Skeletal muscle satellite cell (primary cell): ENCODE data around the gene RPL39L.
"Not testable (repeated sequence)": the region's sequence is repeated elsewhere in the genome, so short reads cannot be mapped to it uniquely, and the experiment has no call there.

Experiments
- H3K27me3 ChIP-seq: 2 replicates; pipeline ENCODE4 v1.7.0; 2013; ENCODE audit warnings: low read length; ENCODE audit not compliant: control insufficient read depth, insufficient read depth
- H3K36me3 ChIP-seq: 2 replicates; pipeline ENCODE4 v1.7.0; 2013; ENCODE audit warnings: mild to moderate bottlenecking, control low read depth, low read length; ENCODE audit not compliant: insufficient read depth
- H3K4me1 ChIP-seq: 2 replicates; pipeline ENCODE4 v1.7.0; 2013; ENCODE audit warnings: low read length; ENCODE audit not compliant: control insufficient read depth, insufficient read depth
- H3K4me2 ChIP-seq: 2 replicates; pipeline ENCODE4 v1.7.0; 2013; ENCODE audit warnings: mild to moderate bottlenecking, low read length
- H3K4me3 ChIP-seq: 2 replicates; pipeline ENCODE4 v1.7.0; 2013; ENCODE audit warnings: low read length
- H3K9ac ChIP-seq: 2 replicates; pipeline ENCODE4 v1.7.0; 2013; ENCODE audit warnings: mild to moderate bottlenecking, low read depth, low read length, moderate library complexity
- H3K9me3 ChIP-seq: replicated peaks from 2 replicates; pipeline ENCODE4 v1.7.0; 2013; ENCODE audit warnings: mild to moderate bottlenecking, control low read depth, low read length

The RPL39L gene

GRCh38 chr3:187136936-187137335, 2.4 kb downstream of the RPL39L start:
- H3K4me1 ChIP-seq = peaks cover 6% of the 10 kb centered on the region
- H3K4me3 ChIP-seq = no peak overlapping the region
- no peak overlapping the region for H3K9ac ChIP-seq
- H3K4me2 ChIP-seq = no peak overlapping the region
- H3K36me3 ChIP-seq = no peaks in the 10 kb centered on the region
- H3K27me3 ChIP-seq = no peaks in the 10 kb centered on the region
- H3K9me3 ChIP-seq = no peaks in the 10 kb centered on the region

- no peaks in the 10 kb centered on the region for H3K36me3 ChIP-seq
- no peak overlapping the region for H3K4me3 ChIP-seq
- no peaks in the 10 kb centered on the region for H3K27me3 ChIP-seq
- H3K4me1 ChIP-seq = peaks cover 6% of the 10 kb centered on the region
- no peak overlapping the region for H3K9ac ChIP-seq
- no peaks in the 10 kb centered on the region for H3K9me3 ChIP-seq
- no peak overlapping the region for H3K4me2 ChIP-seq
These were observed 3.0 kb downstream of the RPL39L start for GRCh38 chr3:187136337-187136736.

- not testable (repeated sequence) for H3K36me3 ChIP-seq, H3K9me3 ChIP-seq, H3K9ac ChIP-seq, H3K27me3 ChIP-seq, H3K4me1 ChIP-seq, H3K4me2 ChIP-seq, H3K4me3 ChIP-seq
These were observed 4.1 kb downstream of the RPL39L start for GRCh38 chr3:187135172-187135690.

- not testable (repeated sequence) for H3K36me3 ChIP-seq, H3K4me1 ChIP-seq, H3K9me3 ChIP-seq, H3K4me2 ChIP-seq, H3K4me3 ChIP-seq, H3K27me3 ChIP-seq, H3K9ac ChIP-seq
These were observed 6.1 kb downstream of the RPL39L start for GRCh38 chr3:187133181-187133580.

GRCh38 chr3:187132666-187133065, 6.6 kb downstream of the RPL39L start:
- H3K4me2 ChIP-seq = no peak overlapping the region
- no peak overlapping the region for H3K9ac ChIP-seq
- H3K27me3 ChIP-seq = no peaks in the 10 kb centered on the region
- no peak overlapping the region for H3K4me3 ChIP-seq
- no peaks in the 10 kb centered on the region for H3K9me3 ChIP-seq
- no peaks in the 10 kb centered on the region for H3K36me3 ChIP-seq
- no peaks in the 10 kb centered on the region for H3K4me1 ChIP-seq

GRCh38 chr3:187131981-187132380, 7.3 kb downstream of the RPL39L start:
- Histone ChIP-seq H3K4me2 (no peak overlapping the region), H3K9ac (no peak overlapping the region), H3K27me3 (no peaks in the 10 kb centered on the region), H3K36me3 (no peaks in the 10 kb centered on the region), H3K9me3 (no peaks in the 10 kb centered on the region), H3K4me1 (no peaks in the 10 kb centered on the region), H3K4me3 (no peak overlapping the region)

- no peaks in the 10 kb centered on the region for H3K9me3 ChIP-seq
- no peak overlapping the region for H3K9ac ChIP-seq
- no peak overlapping the region for H3K4me3 ChIP-seq
These were observed 8.8 kb downstream of the RPL39L start for GRCh38 chr3:187130346-187131066.

GRCh38 chr3:187125319-187126031, 13.8 kb downstream of the RPL39L start:
- Histone ChIP-seq H3K9me3 (no peaks in the 10 kb centered on the region), H3K27me3 (no peaks in the 10 kb centered on the region), H3K36me3 (no peaks in the 10 kb centered on the region), H3K4me1 (no peaks in the 10 kb centered on the region), H3K4me3 (no peak overlapping the region), H3K9ac (no peak overlapping the region), H3K4me2 (no peak overlapping the region)

More at GRCh38 chr3:187130346-187131066, 8.8 kb downstream of the RPL39L start:
- Histone ChIP-seq H3K36me3 (no peaks in the 10 kb centered on the region), H3K27me3 (no peaks in the 10 kb centered on the region), H3K4me1 (no peaks in the 10 kb centered on the region), H3K4me2 (peak overlapping the region; percentile 26)

- H3K4me3 ChIP-seq = no peak overlapping the region
- H3K27me3 ChIP-seq = no peaks in the 10 kb centered on the region
- H3K4me1 ChIP-seq = no peaks in the 10 kb centered on the region
- no peaks in the 10 kb centered on the region for H3K9me3 ChIP-seq
- no peaks in the 10 kb centered on the region for H3K36me3 ChIP-seq
- H3K4me2 ChIP-seq = no peak overlapping the region
- H3K9ac ChIP-seq = no peak overlapping the region
These were observed 17.0 kb downstream of the RPL39L start for GRCh38 chr3:187122261-187122660.

- Histone ChIP-seq H3K36me3 (no peaks in the 10 kb centered on the region), H3K4me1 (no peaks in the 10 kb centered on the region), H3K27me3 (no peaks in the 10 kb centered on the region), H3K4me2 (no peak overlapping the region), H3K9me3 (no peaks in the 10 kb centered on the region), H3K9ac (no peak overlapping the region), H3K4me3 (no peak overlapping the region)
These were observed 19.0 kb downstream of the RPL39L start for GRCh38 chr3:187120326-187120725.

- no peak overlapping the region for H3K4me3 ChIP-seq
- no peak overlapping the region for H3K9ac ChIP-seq
- H3K4me1 ChIP-seq = no peaks in the 10 kb centered on the region
- H3K36me3 ChIP-seq = no peaks in the 10 kb centered on the region
- H3K9me3 ChIP-seq = no peaks in the 10 kb centered on the region
- no peaks in the 10 kb centered on the region for H3K27me3 ChIP-seq
- H3K4me2 ChIP-seq = no peak overlapping the region
These were observed 24.8 kb downstream of the RPL39L start for GRCh38 chr3:187114511-187114910.
